A549 (cell line): ENCODE data around the gene PARP8.

Experiments
- CBX2 ChIP-seq: fragments of 200-600 bp; sonication (generic); IDR thresholded peaks from 2 replicates; pipeline ENCODE4 v1.6.1; 2016; ENCODE audit warnings: low read depth, mild to moderate bottlenecking, borderline replicate concordance
- NPAS2 ChIP-seq: fragments of 250-450 bp; sonication (Bioruptor Pico); IDR thresholded peaks from 2 replicates; pipeline ENCODE4 v1.8.0; 2022; ENCODE audit warnings: mild to moderate bottlenecking, moderate library complexity, borderline replicate concordance
- NR3C1 ChIP-seq: fragments of >200 bp; sonication (Bioruptor Twin); formaldehyde crosslinking; IDR thresholded peaks from 3 replicates; pipeline ENCODE4 v1.6.1; 2017
- POLR2A ChIP-seq: IDR thresholded peaks from 2 replicates; pipeline ENCODE4 v1.6.1; 2012; ENCODE audit warnings: mild to moderate bottlenecking, low read length
- RAD21 ChIP-seq, 2 experiments: fragments of >200 bp in 1 of 2; sonication (Bioruptor Twin) in 1 of 2; formaldehyde crosslinking in 1 of 2; IDR thresholded peaks in 1 of 2; conservative IDR thresholded peaks in 1 of 2; 2 replicates in 1 of 2; 3 replicates in 1 of 2; pipeline ENCODE4 v1.6.1; 2012 to 2018; ENCODE audit warnings: inconsistent platforms in 1 of 2
- REST ChIP-seq: fragments of 200-600 bp; sonication (generic); IDR thresholded peaks from 2 replicates; pipeline ENCODE4 v1.6.1; 2016; ENCODE audit warnings: antibody characterized with exemption, mild to moderate bottlenecking, moderate library complexity
- RFX5 ChIP-seq: fragments of 450-650 bp; IDR thresholded peaks from 2 replicates; pipeline ENCODE4 v1.7.1; 2014; ENCODE audit warnings: antibody characterized with exemption, mild to moderate bottlenecking, moderate library complexity
- SREBF2 ChIP-seq: fragments of 450-650 bp; IDR thresholded peaks from 2 replicates; pipeline ENCODE4 v1.6.1; 2014; ENCODE audit warnings: mild to moderate bottlenecking, moderate library complexity
- TF ChIP-seq, protein P1 (sequence below): fragments of >200 bp; sonication (Bioruptor Twin); formaldehyde crosslinking; IDR thresholded peaks from 3 replicates; pipeline ENCODE4 v1.5.1; 2016

GRCh38 chr5:50694027-50694590 lies 27.7 kb downstream of the PARP8 start:
- no peak for TF ChIP-seq POLR2A
- no peak for TF ChIP-seq CBX2
- TF ChIP-seq NPAS2 (CRISPR knock-in tag): no peak
- no peak for TF ChIP-seq RAD21 (conservative IDR thresholded peaks at IDR 0.05 in 1 of 2, IDR thresholded peaks at IDR 0.05 in 1 of 2)
- TF ChIP-seq, protein P1, sequence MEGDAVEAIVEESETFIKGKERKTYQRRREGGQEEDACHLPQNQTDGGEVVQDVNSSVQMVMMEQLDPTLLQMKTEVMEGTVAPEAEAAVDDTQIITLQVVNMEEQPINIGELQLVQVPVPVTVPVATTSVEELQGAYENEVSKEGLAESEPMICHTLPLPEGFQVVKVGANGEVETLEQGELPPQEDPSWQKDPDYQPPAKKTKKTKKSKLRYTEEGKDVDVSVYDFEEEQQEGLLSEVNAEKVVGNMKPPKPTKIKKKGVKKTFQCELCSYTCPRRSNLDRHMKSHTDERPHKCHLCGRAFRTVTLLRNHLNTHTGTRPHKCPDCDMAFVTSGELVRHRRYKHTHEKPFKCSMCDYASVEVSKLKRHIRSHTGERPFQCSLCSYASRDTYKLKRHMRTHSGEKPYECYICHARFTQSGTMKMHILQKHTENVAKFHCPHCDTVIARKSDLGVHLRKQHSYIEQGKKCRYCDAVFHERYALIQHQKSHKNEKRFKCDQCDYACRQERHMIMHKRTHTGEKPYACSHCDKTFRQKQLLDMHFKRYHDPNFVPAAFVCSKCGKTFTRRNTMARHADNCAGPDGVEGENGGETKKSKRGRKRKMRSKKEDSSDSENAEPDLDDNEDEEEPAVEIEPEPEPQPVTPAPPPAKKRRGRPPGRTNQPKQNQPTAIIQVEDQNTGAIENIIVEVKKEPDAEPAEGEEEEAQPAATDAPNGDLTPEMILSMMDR: no peak
- TF ChIP-seq SREBF2: no peak
- TF ChIP-seq REST: no peak
- no peak for TF ChIP-seq RFX5
- no peak for TF ChIP-seq NR3C1
